ENCODE results near the gene POLE.

DNA sequence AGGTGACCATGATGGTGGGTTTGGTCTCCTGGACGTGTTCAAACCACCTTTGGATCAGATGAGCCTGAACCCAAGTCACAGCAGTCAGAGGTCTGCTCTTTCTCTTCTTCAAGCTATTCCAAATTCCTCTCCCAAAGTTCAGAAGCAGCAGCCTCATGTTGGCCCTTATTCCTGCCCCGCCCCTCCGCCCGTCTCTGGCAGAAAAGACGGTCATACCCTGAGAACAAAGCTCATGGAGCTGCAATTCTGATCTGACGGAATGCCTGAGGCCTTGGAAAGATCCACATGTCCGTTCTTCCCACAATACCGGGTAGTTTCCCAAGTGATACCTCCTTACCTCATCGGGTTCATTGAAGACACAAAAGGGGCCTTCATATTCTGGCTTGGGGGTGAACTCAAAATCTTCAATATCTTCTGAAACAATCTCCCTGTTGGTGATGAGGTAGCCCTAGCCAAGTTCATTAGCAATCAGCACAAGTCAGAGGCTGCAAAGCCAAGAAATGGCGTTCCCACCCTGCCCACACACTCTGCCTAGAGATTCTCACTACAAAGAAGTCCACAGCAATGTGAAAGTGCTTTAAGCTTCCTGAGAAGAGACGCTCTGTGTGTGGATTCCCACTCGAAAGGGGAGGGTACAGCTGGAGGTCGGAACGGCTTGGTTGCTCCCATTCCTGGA lies 11.2 kb downstream of the POLE start:
- TF ChIP-seq, protein P1, sequence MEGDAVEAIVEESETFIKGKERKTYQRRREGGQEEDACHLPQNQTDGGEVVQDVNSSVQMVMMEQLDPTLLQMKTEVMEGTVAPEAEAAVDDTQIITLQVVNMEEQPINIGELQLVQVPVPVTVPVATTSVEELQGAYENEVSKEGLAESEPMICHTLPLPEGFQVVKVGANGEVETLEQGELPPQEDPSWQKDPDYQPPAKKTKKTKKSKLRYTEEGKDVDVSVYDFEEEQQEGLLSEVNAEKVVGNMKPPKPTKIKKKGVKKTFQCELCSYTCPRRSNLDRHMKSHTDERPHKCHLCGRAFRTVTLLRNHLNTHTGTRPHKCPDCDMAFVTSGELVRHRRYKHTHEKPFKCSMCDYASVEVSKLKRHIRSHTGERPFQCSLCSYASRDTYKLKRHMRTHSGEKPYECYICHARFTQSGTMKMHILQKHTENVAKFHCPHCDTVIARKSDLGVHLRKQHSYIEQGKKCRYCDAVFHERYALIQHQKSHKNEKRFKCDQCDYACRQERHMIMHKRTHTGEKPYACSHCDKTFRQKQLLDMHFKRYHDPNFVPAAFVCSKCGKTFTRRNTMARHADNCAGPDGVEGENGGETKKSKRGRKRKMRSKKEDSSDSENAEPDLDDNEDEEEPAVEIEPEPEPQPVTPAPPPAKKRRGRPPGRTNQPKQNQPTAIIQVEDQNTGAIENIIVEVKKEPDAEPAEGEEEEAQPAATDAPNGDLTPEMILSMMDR (IDR thresholded peaks at IDR 0.05) = no peak
- TF ChIP-seq POLR2A (IDR thresholded peaks at IDR 0.05) = no peak

All from Peyer's patch (tissue), 4 donors.